Cerebellar nuclear complex (tissue), 1 donor: ENCODE measurements around the gene PLAAT4.
"Not testable (repeated sequence)": the region's sequence is repeated elsewhere in the genome, so short reads cannot be mapped to it uniquely, and the experiment has no call there.

ENCODE experiments used
- DNase-seq, 2 experiments: peaks; one replicate each; lab custom pipeline; 2025; lab: John Stamatoyannopoulos, UW

The PLAAT4 gene

DNA sequence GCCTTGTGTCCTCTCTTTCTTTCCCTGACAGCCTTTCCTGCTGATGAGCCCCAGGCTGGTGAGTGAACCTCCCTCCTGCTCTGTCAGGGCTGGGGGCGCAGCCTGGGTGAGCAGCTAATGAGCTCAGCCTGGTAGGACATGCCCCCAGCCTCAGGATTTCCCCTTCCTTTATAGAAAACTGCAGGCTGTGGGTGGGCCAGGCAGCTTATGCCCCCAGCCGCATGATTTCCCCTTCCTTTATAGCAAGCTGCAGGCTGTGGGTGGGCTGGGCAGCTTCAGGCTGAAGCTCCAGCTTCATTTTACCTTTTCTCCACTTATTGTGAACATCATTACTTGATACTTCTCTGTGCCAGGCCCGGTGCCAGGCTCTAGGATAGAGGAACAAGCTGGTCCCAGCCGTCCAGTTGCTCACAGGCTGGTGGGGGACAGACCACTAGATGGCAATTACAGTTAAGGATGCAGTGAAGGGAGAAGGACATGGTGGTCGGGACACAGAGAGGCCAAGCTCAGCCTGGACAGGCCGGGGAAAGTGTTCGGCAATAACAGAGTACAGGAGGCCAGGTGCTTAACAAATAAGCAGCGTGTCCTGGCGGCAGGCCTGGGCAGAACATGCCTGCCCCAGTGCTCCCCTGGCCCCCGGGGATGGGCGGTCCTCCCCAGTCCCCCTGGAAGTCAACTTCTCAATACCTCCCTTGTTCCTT, 25.4 kb upstream of the PLAAT4 start:
- DNase-seq: no peak

DNA sequence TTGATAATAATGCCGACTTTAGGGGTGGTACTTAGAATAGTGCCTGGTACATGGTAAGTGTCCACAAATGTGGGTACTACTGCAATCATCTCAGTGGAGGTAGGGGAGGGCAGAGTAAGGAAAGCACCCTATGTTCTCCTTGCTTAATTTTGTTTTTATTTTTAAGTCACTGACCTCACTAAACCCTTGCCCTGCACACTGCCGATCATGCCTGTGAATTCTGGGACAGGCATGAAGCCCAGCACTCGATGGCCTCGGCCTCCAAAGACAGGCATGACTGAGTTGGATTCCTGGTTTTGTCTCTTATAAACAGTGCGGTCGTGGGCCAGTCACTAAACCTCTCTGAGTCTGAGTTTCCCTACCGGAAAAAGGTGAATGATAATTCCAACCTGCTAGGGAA, 23.8 kb upstream of the PLAAT4 start:
- DNase-seq: no peak

- no peak for DNase-seq
Observed at GRCh38 chr11:63516109-63516508, 20.5 kb upstream of the PLAAT4 start.

GRCh38 chr11:63517156-63517555, 19.5 kb upstream of the PLAAT4 start:
- no peak for DNase-seq

GRCh38 chr11:63518548-63518947, 18.1 kb upstream of the PLAAT4 start:
- DNase-seq: no peak

DNA sequence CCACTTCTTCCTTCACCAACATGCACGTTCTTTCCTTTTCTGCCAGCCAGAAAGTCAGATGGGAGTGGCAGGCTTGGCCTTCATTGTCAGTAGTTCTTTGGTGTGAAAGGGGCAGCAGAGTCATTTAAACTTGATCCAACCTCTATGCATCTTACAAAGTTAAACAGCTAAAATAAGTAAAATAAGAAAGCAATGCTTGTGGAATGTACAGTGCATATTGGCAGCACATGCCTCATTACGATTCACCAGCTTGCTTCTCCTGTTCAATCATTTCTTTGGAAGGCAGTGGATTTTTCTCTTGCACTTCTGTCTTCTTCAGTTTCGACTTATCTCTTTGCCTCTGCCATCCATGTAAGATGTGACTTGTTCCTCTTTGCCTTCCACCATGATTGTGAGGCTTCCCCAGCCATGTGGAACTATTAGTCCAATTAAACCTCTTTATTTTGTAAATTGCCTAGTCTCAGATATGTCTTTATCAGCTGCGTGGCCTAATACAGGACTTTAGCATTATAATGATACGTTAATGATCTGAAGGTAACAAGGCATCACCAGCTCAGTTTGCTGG, 15.9 kb upstream of the PLAAT4 start:
- no peak for DNase-seq

DNA sequence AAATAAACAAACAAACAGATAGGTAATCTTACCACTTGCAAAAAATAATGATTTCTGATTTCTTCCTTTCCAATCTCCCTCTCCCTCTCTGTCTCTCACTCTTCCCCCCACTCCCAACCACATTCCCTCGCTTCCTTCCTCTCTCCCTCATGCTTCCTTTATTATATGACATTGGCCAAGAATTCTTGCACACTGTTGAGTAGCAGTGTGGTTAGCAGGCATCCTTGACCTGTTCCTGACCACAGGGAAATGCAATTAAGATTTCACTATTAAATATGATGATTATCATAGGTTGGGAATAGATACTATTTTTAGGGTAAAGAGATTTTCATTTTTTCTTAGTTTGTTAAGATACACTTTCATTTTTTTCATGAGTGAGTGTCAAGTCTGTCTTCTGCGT, 14.7 kb upstream of the PLAAT4 start:
- DNase-seq: no peak

GRCh38 chr11:63523151-63523550, 13.5 kb upstream of the PLAAT4 start:
- no peak for DNase-seq

GRCh38 chr11:63527667-63528066, 8.9 kb upstream of the PLAAT4 start:
- DNase-seq: no peak

DNA sequence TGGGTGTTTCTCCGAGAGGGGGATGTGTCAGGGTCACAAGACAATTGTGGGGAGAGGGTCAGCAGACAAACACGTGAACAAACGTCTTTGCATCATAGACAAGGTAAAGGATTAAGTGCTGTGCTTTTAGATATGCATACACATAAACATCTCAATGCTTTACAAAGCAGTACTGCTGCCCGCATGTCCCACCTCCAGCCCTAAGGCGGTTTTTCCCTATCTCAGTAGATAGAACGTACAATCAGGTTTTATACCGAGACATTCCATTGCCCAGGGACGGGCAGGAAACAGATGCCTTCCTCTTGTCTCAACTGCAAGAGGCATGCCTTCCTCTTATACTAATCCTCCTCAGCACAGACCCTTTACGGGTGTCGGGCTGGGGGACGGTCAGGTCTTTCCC, 8.5 kb upstream of the PLAAT4 start:
- not testable (repeated sequence) for DNase-seq

DNA sequence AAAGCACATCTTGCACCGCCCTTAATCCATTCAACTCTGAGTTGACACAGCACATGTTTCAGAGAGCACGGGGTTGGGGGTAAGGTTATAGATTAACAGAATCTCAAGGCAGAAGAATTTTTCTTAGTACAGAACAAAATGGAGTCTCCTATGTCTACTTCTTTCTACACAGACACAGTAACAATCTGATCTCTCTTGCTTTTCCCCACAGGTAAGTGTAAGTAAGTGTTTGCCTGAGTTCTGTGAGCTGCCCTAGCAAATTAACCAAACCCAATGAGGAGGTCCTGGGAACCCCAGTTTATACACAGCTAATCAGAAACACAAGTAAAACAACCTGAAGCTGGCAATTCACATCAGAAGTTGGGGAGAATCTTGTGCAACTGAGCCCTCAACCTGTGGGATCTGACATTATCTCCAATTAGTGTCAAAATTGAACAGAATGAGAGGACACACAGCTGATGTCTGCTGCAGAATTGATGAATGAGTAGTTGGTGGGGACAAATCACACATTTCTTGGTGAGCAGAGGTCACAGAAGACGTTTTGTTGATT, 7.8 kb upstream of the PLAAT4 start:
- not testable (repeated sequence) for DNase-seq

- DNase-seq: not testable (repeated sequence)
Observed at GRCh38 chr11:63529373-63529772, 7.2 kb upstream of the PLAAT4 start.

DNA sequence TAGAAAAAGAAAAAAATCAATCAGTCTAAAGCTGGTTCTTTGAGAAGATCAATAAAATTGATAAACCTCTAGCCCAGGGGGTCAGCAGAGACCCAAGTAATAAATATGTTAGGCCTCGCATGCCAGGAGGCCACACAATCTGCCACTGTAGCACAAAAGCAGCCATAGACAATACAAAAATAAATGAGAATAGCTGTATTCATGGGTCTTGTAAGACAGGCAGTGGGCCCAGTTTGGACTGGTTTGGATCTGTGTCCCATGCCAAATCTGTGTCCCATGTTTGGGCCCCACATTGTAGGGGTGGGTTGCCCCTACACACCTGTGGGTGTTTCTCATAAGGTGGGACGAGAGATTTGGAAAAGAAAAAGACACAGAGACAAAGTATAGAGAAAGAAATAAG, 6.6 kb upstream of the PLAAT4 start:
- DNase-seq: no peak

DNA sequence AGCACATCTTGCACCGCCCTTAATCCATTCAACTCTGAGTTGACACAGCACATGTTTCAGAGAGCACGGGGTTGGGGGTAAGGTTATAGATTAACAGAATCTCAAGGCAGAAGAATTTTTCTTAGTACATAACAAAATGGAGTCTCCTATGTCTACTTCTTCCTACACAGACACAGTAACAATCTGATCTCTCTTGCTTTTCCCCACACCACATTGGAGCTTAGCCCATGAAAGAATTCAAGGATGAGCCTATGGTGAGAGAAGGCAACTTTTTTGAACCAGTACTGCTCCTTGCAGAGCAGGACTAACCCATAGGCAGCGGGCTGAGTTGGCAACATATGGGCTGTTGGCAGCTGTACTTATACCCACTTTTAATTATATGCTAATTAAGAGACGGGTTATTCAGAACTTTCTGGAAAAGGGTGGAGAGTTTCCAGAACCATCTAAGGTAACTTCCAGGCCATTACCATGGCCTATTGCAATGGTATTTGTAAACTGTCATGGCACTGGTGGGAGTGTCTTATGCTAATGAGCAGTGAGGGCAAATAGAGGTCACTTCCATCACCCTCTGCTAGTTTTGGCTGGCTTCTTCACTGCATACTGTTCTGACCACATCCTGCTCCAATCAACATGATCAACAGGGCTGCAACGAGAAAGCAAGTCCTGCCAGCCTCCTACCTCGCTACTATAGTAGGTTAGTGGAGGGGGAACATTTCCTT, 5.4 kb upstream of the PLAAT4 start:
- not testable (repeated sequence) for DNase-seq

DNA sequence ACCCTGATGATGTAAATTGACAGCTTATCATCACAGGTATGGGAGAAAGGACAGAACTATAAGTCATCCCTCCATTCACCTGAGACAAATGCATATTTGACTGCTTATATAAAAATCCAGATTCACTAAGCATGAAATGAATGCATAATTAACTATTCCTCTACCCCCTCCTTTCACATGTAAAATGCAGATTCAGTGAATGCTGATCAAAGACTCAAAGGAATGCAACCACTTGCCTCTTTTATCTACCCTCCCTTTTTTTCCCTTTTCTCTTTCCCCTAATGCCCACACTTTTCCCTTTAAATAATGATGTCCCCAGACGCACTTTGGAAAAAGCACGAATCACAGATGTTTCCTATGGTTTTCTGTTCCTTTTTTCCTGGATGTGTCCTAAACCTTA, 4.5 kb upstream of the PLAAT4 start:
- DNase-seq: no peak

GRCh38 chr11:63532799-63533475, 3.7 kb upstream of the PLAAT4 start:
- no peak for DNase-seq

- DNase-seq: no peak
Observed at GRCh38 chr11:63534076-63534475, 2.5 kb upstream of the PLAAT4 start.

- no peak for DNase-seq
Observed at GRCh38 chr11:63534895-63535461, 1.6 kb upstream of the PLAAT4 start.

GRCh38 chr11:63535734-63536133, 874 bp upstream of the PLAAT4 start:
- DNase-seq: no peak

DNA sequence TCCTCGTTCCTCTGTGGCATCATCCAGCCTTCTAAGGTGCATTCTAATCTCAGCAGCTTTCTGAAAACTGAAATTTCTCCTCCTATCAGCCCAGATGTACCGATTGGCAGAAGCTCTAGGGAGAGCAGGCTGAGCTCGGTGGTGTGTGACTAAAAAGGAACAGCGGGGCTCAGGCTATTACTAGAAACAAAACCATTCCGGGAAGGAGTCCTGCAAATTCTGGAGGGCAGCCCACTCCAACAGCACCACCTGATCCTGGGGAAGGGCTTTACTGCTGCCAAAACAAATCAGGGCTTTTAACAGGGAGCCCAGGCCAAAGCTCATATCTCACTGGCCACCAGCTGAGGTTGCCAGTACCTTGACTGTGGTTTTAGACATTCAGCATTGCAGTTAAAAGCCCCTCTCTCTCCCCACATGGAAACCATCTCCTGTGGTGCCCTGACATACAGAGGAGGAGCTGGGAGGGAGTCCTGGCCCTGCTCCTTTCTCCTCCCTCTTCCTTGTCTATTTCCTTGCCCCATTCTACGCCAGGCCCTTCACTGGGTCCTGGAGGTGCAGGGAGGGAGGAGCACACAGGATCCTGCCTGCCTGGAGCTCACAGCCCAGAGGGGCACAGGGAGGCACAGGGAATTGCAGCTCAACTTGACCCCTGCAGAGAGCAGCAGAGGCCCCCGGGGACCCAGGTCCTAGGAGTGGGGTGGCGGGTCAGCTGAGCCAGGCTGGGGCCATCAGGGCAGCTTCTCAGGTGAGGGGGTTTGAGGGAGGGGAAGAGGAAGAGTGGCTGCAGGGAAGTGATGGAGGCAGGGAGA, 889 bp downstream of the PLAAT4 start:
- DNase-seq: peak; percentile 84 to 93

DNA sequence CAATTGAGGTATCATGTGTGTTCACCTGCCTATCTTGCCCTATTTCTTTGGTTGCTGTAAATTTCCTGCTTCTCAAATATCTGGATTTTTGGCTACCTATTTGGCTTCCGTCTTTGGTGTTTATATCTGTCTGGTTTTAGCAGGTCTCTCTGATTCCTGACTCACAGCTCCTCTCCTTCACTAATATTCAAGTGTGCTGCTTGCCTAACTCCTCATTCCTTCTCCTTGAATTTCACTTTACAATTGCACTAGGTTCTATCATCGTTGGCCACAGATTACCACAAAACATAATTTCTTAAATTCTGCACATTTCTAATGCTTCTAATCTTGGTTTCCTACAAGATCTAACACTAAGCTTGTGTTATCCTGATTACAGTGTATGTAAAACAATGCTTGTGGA, 5.9 kb downstream of the PLAAT4 start:
- not testable (repeated sequence) for DNase-seq
